Upper lobe of right lung (tissue), 1 donor: Measurements from ENCODE around the gene FER. TPM values are rescaled to one million over a fixed set of nuclear protein-coding genes. Genes with fewer than 3 reads are reported as not detected.

ENCODE experiments used
- ATAC-seq: fragments of 200-7000 bp; cut with Tn5 transposase; one replicate; pipeline ENCODE4 v1.9.1; 2020; ENCODE audit warnings: mild to moderate bottlenecking, moderate library complexity
- DNase-seq: peaks from one replicate; pipeline ENCODE4 v3.0.0-alpha.2; 2020
- H3K27ac ChIP-seq: fragments of 200-600 bp; one replicate; pipeline ENCODE4 v1.8.0; 2022
- H3K27me3 ChIP-seq: fragments of 200-600 bp; one replicate; pipeline ENCODE4 v1.8.0; 2022; ENCODE audit warnings: mild to moderate bottlenecking
- H3K36me3 ChIP-seq: fragments of 200-600 bp; one replicate; pipeline ENCODE4 v1.8.0; 2022
- H3K4me1 ChIP-seq: fragments of 200-600 bp; one replicate; pipeline ENCODE4 v1.8.0; 2022
- H3K4me3 ChIP-seq: fragments of 200-600 bp; one replicate; pipeline ENCODE4 v1.8.0; 2022; ENCODE audit warnings: mild to moderate bottlenecking
- H3K9me3 ChIP-seq: fragments of 200-600 bp; one replicate; pipeline ENCODE4 v1.8.0; 2022
- intact Hi-C: fragments of 100-400 bp; cut with DNase I; formaldehyde crosslinking; loops from one replicate; pipeline ENCODE4 v1.11.0; 2022
- total RNA-seq: library from RNA; stranded (reverse); fragmentation: NEBNext Ultra II Directional; extraction: Animal tissue kit (Norgen Biotek cat#: 25700); gene quantifications from one replicate; pipeline ENCODE4 v1.2.1, GENCODE V29; 2021
- TF ChIP-seq, protein P1 (sequence below): fragments of 200-600 bp; IDR thresholded peaks from one replicate; pipeline ENCODE4 v1.8.0; 2022; ENCODE audit warnings: antibody characterized with exemption
- donor health status: DM: no; HTN: yes; CAD: no; lungs with severe emphysema.

Gene FER
- total RNA-seq, 1 donor from 2014 or later = 33.6 TPM

DNA sequence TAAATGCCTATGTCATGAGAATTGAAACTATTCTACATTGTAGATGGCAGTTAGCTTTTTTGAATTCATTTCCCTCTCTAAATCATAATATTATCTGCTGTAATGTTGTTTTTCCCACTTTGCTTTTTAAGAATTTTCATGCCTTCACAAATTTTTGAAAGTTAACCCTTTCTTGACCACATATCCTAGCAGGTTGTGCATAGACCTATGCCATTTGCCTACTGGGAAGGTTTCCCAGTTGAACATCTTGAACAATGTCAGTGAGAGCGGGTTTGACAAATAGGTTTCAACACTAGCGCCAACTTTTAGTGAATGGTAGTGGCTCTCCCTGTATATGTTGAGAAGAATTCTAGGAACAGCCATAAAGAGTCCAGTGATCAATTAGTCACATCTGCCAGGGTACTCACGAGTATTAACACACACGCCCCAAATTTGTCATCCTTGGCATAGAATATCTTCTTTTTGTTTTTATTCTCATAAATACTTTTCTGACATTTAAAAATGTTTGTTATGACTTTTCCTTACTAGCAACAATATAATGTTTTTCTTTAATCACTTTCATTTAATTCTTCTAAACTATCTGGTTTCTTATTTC is 354.5 kb downstream of the FER start:
- DNase-seq (no peak), ATAC-seq (no peak)
- TF ChIP-seq, protein P1, sequence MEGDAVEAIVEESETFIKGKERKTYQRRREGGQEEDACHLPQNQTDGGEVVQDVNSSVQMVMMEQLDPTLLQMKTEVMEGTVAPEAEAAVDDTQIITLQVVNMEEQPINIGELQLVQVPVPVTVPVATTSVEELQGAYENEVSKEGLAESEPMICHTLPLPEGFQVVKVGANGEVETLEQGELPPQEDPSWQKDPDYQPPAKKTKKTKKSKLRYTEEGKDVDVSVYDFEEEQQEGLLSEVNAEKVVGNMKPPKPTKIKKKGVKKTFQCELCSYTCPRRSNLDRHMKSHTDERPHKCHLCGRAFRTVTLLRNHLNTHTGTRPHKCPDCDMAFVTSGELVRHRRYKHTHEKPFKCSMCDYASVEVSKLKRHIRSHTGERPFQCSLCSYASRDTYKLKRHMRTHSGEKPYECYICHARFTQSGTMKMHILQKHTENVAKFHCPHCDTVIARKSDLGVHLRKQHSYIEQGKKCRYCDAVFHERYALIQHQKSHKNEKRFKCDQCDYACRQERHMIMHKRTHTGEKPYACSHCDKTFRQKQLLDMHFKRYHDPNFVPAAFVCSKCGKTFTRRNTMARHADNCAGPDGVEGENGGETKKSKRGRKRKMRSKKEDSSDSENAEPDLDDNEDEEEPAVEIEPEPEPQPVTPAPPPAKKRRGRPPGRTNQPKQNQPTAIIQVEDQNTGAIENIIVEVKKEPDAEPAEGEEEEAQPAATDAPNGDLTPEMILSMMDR = no peak
- H3K27ac ChIP-seq = no peak overlapping the region
- H3K4me3 ChIP-seq = no peak overlapping the region
- no peaks in the 10 kb centered on the region for H3K27me3 ChIP-seq
- no peaks in the 10 kb centered on the region for H3K4me1 ChIP-seq
- H3K9me3 ChIP-seq = no peaks in the 10 kb centered on the region
- intact Hi-C loops = no loop called here
- H3K36me3 ChIP-seq = no peaks in the 10 kb centered on the region

DNA sequence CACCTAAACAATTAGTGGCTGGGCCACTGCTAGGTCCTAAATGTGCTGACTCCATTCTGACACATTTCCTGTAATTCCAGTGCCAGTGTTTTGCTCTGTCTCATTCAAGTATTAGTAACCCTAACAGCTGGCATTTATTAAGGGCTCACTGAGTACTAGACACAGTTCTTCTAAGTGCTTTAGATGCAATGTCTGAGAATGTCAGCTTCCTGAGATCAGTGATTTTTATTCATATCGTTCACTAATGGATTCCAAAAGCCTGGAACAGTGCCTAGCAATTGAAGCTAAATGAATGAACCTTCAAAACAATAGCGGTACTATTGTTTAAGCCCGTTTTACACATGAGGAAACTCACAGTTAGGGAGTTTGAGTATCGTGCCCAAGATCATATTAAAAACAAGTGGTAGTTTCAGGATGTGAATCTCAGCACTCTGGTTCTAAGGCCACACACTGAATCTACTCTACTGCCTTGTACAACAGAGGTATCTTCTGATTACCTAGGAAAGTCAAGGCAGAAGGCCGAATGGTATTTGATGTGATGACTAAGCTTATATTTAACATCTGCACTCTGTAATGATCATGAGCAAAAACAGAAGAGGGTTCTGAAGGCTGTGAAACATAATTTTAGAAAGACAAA is 358.1 kb downstream of the FER start:
- no peak overlapping the region for H3K27ac ChIP-seq
- no peaks in the 10 kb centered on the region for H3K9me3 ChIP-seq
- H3K27me3 ChIP-seq = no peaks in the 10 kb centered on the region
- ATAC-seq (peak; percentile 29), DNase-seq (no peak)
- TF ChIP-seq, protein P1 = no peak
- H3K4me3 ChIP-seq = no peak overlapping the region
- intact Hi-C loops = no loop called here
- H3K4me1 ChIP-seq = no peaks in the 10 kb centered on the region
- no peaks in the 10 kb centered on the region for H3K36me3 ChIP-seq

- Histone ChIP-seq H3K4me1 (no peaks in the 10 kb centered on the region), H3K9me3 (no peaks in the 10 kb centered on the region), H3K4me3 (no peak overlapping the region), H3K36me3 (no peaks in the 10 kb centered on the region), H3K27ac (no peak overlapping the region), H3K27me3 (no peaks in the 10 kb centered on the region)
- ATAC-seq (no peak), DNase-seq (no peak)
- TF ChIP-seq, protein P1 = no peak
- intact Hi-C loops = no loop called here
Observed at GRCh38 chr5:109111680-109112079, 364.0 kb downstream of the FER start.

DNA sequence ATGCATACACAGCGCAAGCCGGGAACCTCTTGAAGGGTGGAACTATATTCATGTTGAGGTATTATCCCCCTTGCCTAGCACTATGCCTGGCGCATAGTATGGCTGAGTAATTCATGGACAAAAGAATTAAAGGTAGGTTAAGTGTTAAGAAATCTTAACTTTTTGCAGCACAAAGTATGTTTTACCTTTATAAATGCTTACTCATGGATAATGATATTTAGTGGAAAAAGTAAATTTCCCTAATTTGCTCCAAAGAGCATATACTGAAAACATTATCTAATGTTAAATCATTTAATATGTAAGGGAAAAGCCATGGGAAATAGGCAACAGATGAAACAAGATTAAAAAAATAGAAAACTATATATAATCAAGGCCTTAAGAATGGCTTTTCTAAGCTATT is 365.9 kb downstream of the FER start:
- ATAC-seq = no peak
- Histone ChIP-seq H3K4me1 (no peaks in the 10 kb centered on the region), H3K27me3 (no peaks in the 10 kb centered on the region), H3K27ac (no peak overlapping the region), H3K9me3 (no peaks in the 10 kb centered on the region), H3K36me3 (no peaks in the 10 kb centered on the region), H3K4me3 (no peak overlapping the region)
- TF ChIP-seq, protein P1 = no peak
- DNase-seq = no peak
- intact Hi-C loops = no loop called here

DNA sequence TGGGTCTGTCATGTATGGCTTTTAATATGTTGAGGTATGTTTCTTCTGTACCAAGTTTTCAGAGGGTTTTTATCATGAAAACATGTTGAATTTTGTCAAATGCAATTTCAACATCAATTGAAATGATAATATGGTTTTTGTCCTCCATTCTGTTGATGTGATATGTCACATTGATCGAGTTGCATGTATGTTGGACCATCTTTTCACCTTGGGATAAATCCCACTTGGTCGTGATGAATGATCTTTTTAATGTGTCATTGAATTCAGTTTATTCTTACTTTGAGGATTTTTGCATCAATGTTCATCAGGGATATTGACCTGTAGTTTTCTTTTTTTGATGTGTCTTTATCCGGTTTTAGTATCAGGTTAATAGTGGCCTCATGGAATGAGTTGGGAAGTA is 373.5 kb downstream of the FER start:
- no peaks in the 10 kb centered on the region for H3K27me3 ChIP-seq
- no peaks in the 10 kb centered on the region for H3K36me3 ChIP-seq
- no peaks in the 10 kb centered on the region for H3K4me1 ChIP-seq
- ATAC-seq = no peak
- H3K4me3 ChIP-seq = no peak overlapping the region
- H3K27ac ChIP-seq = no peak overlapping the region
- DNase-seq = no peak
- H3K9me3 ChIP-seq = peaks cover 6% of the 10 kb centered on the region
- intact Hi-C loops = no loop called here
- TF ChIP-seq, protein P1 = no peak
